Ovary (tissue), 3 donors: ENCODE data around the gene TFF2.

ENCODE experiments used
- EP300 ChIP-seq: sonication (generic); formaldehyde crosslinking; IDR thresholded peaks from one replicate; pipeline ENCODE4 v1.6.1; 2017; ENCODE audit warnings: antibody characterized with exemption
- POLR2A ChIP-seq: fragments of 450-650 bp; IDR thresholded peaks from one replicate; pipeline ENCODE4 v1.6.1; 2017; ENCODE audit warnings: antibody characterized with exemption, mild to moderate bottlenecking, moderate library complexity
- TF ChIP-seq, protein P1 (sequence below), 3 donors: fragments of 450-650 bp in 2 of 3; fragments of 200-600 bp in 1 of 3; IDR thresholded peaks; one replicate each; pipeline versions ENCODE4 v1.5.1 to v1.8.0; 2016 to 2022; ENCODE audit warnings: antibody characterized with exemption in 3 of 3, mild to moderate bottlenecking in 1 of 3
- donor health status: DM: no; HTN: no; CAD: no.

DNA sequence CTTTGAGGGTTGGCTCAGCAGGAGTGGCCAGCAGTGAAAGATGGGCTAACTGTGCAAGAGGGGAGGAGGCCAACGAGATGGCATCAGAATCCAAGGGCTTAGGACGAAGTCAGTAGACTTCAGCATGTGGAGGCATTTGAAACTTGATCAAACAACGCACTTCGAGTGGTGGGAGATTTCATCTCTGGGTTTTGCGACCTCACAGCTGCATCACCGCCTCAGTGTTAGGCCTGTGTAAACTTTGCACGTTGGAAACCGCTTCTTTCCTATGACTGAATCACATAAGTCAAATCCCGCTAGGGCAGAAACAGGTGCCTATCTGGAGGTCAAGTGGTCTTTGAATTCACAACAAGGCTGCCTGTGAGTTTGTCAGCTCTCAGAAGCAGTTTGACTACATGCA, 53.4 kb downstream of the TFF2 start:
- TF ChIP-seq, protein P1, sequence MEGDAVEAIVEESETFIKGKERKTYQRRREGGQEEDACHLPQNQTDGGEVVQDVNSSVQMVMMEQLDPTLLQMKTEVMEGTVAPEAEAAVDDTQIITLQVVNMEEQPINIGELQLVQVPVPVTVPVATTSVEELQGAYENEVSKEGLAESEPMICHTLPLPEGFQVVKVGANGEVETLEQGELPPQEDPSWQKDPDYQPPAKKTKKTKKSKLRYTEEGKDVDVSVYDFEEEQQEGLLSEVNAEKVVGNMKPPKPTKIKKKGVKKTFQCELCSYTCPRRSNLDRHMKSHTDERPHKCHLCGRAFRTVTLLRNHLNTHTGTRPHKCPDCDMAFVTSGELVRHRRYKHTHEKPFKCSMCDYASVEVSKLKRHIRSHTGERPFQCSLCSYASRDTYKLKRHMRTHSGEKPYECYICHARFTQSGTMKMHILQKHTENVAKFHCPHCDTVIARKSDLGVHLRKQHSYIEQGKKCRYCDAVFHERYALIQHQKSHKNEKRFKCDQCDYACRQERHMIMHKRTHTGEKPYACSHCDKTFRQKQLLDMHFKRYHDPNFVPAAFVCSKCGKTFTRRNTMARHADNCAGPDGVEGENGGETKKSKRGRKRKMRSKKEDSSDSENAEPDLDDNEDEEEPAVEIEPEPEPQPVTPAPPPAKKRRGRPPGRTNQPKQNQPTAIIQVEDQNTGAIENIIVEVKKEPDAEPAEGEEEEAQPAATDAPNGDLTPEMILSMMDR (IDR thresholded peaks at IDR 0.05), result no peak
- no peak for TF ChIP-seq POLR2A
- TF ChIP-seq EP300, result no peak
